GM13976 (cell line): ENCODE data around the gene MORN4.
A peak's percentile ranks its signal among the peaks of the same experiment; 100 is the strongest.

Experiments
- DNase-seq: peaks from one replicate; pipeline ENCODE4 v3.0.0; 2012; ENCODE audit warnings: low spot score
- in situ Hi-C: fragments of 300-500 bp; cut with MboI; formaldehyde crosslinking; loops from one replicate; pipeline ENCODE4 v1.12.0; 2022; ENCODE audit warnings: low sequenced_read_pairs, mixed read lengths, inconsistent platforms; ENCODE audit not compliant: unreplicated experiment
- TF ChIP-seq, protein P1 (sequence below): IDR thresholded peaks from 2 replicates; pipeline ENCODE4 v1.5.1; 2012; ENCODE audit warnings: borderline replicate concordance, mild to moderate bottlenecking; ENCODE audit not compliant: insufficient read depth; ENCODE audit errors: extremely low read depth, missing control alignments, control extremely low read depth

MORN4 gene

DNA sequence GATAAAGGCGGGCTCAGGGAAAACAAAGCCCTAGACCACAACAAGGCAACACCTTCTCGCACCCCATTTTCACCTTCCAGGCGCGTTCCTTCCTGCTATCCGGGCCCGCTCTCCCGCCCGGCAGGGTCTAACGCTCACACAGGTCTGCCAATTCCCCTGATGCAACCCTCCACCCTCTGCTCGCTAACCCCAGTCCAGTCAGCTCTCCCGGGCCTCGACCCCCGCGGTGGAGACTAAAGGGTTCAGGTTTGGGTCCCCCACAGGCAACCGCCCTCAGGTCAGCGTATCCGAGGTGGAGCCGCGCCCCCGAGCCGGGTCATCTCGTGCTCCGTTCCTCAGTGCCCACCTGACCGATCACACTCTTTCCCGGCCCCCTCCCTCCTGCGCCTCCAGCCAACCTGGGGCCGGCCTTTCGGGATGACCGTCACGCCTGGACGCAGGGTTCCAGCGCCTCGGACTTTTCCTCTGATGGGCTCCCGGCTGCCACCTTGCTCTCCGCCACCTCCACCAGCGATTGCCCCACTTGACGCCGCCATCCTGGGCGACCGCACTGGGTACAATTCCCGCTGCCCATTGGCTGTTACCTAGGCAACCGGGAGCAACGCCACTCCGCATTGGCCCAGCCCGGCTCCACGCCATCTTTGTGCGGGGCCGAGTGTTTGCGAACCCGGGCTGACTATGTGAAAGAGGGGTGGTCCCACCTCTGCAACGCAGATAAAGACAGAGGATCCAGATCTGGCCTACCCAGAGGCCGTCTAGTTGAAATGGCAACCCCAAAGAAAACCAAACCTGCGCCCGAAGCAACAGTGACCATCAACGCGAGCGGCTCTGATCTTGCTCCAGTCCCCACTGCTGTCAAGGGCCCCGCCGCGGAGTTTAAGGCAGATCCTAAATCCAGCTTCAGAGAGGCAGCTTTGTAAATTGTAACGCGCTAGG is at the start of gene MORN4:
TSS of gene MORN4 (minus strand) at position 552 of the 936 bp plus-strand sequence. CDS start 13,847 bp downstream, outside the sequence.
- TF ChIP-seq, protein P1, sequence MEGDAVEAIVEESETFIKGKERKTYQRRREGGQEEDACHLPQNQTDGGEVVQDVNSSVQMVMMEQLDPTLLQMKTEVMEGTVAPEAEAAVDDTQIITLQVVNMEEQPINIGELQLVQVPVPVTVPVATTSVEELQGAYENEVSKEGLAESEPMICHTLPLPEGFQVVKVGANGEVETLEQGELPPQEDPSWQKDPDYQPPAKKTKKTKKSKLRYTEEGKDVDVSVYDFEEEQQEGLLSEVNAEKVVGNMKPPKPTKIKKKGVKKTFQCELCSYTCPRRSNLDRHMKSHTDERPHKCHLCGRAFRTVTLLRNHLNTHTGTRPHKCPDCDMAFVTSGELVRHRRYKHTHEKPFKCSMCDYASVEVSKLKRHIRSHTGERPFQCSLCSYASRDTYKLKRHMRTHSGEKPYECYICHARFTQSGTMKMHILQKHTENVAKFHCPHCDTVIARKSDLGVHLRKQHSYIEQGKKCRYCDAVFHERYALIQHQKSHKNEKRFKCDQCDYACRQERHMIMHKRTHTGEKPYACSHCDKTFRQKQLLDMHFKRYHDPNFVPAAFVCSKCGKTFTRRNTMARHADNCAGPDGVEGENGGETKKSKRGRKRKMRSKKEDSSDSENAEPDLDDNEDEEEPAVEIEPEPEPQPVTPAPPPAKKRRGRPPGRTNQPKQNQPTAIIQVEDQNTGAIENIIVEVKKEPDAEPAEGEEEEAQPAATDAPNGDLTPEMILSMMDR: no peak
- DNase-seq: peak; percentile 92
- in situ Hi-C loops: no loop called here

DNA sequence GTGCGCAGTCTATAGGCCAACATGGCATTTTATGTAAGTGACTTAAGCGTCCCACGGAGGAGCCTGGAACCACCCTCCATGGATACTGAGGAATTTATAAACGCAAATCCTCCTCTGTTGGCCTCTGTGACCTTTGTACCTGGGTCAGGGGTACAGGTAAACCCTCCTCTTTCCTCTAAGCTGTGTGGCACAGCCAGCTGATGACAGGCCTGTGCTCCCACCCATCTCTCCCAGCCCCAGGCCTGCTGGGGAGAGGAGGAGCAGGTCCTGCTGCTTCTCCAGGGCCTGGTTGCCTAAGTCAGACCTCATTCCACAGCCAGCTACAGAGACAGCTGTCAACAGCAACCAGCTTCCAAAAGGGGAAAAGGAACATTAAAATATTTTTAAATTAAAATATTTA is 48.7 kb upstream of the MORN4 start:
- TF ChIP-seq, protein P1: no peak
- in situ Hi-C loops: no loop called here
- DNase-seq: no peak

DNA sequence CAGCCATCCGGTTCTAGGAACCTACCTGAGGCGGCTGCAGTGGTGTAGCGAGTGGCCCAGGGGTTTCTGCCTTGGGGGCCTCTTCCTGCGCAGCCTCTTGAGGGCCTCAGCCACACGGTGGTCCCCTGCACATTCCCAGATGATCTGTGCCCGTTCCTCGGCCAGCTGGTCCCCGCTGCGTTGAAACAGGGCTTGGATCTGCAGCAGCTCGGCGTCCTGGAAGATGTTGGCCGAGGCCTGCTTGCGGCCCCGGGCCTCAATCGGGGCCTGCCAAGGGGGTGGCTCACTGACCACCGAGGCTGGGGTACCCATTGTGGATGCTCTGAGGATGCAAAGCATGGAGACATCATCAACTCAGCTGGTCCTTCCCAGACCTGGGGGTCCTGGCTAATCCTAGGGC is 46.3 kb upstream of the MORN4 start:
- DNase-seq: no peak
- in situ Hi-C loops: no loop called here
- TF ChIP-seq, protein P1: no peak

DNA sequence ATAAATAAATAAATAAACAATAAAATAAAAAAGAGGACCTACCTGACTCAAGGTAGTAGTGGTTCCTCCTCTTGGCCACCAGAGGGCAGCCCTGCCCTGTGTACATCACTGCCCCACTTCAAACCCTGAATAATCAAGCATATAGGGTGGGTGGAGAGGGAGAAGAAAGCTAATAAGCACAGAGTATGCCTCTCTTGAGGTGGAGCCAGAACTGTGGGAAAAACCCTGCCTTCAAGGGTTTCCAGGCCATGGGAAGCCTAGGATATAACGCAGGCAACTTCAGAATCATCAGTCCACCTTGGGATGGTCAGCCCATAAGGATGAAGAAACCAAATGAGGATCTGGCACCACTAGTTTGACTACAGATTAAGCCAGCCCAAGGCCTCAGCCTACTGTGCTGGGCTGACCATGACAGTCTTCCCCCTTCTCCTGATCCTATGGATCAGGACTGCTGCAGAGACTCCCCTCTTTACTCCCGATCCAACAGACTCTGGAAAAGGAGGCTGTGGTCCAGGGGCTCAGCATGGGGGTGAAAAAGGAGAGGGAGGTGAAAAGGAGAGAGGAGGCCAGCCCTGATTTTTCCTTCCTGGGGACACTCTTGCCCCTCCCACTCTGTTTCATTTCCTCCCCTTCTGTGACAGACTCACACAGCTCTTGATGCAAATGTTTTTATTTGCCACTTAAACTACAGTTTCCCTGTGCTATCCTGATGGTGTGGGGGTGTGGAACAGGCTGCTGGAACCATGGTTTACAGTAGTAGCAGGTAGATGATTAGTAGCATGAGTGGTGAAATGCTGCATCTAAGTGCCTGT is 43.7 kb upstream of the MORN4 start:
- in situ Hi-C loops: no loop called here
- DNase-seq: peak; percentile 80
- TF ChIP-seq, protein P1: peak; percentile 80

DNA sequence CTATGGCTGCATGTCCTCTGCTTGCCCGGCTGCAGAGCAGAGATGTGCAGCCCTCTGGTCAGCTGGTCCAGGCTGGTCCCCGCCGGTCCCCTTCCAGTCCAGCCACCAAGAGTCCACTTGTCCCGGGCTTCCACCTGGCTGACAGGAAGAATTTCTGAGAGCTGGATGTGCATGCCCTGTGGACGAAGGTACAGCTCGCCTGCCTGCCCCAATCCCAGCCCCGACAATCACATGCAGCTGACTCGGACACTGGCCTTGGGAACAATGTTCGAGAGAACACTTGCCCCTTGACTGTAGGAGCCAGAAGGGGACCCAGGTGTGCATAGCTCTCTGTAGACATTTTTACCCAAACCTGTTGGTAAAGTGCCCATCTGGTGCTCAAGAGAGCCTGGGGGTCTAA is 41.9 kb upstream of the MORN4 start:
- in situ Hi-C loops: no loop called here
- no peak for DNase-seq
- TF ChIP-seq, protein P1: no peak

DNA sequence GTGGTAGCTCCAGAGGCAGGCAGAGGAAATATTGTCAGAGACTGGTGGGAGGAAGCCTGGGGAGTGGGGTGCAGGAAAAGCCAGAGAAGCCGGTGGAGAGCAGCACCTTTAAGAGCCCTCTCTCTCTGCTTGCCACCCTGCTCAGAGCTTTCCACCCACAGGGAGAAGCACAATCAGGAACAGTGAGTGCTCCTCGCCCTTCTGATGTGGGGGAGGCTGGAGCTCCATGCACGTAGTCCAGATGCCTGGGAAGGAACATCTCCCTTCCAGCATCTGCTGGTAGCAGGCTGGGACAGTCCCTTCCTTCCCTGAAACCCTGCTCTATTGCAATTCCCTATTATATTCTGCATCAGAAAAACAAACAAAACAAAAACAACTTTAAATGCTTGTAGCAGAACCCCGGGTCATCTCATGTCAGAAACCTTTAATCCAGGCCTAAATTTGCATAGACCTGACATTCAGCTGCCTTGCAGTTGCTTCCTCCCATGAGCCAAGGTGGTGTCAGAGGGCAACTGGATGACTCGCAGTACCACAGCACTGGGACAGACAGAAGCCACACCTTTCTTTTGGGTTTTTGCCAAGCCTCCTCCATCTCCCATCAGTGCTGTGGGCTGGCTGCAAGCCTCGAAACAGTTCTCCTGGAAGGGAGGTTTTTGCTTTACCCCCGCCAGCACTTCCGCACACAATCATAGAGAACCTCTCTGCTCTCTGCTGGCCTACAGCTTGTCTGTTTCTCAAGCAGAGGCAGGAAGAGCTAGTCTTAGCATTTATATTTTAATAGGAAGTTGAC is 40.6 kb upstream of the MORN4 start:
- TF ChIP-seq, protein P1: no peak
- DNase-seq: no peak
- in situ Hi-C loops: no loop called here
